ENCODE data around the gene NTRK2.

NTRK2 gene

DNA sequence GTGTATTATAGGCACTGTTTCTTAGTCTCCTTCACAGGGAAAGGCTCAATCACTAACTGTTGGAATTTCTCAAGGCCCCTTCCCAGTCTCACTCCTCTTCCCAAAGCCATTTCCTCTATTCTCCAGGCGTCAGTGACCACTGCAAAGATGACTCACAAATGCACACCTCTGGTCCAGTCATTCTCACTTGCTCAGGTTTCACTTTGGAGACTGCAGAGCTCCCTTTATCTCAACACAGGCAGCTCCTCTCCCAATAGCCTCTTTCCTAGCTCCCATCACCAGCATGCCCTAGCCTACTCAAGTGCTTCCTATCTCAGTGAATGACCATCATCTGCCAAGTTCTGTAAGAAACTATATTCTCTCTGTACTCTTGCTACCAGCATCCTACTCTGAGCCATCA, 323.6 kb downstream of the NTRK2 start:
- no peak for DNase-seq

DNA sequence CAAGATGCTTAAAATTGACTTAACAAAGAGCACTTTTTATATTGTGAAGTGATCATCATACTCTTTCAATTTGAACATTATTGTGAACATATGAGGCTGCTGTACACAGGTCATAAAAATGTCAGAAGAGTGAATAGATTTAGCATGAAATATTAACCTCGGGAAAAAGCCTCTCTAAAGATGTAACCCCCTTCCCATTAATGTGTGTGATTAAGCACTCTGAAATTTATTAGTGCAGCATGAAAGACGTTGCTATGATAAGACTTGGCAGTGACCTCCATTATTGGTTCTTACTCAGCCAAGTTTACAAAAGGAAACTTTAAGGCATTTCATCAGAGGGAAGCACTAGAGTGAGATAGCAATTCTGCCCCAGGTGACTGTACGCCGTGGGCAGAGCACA, 326.5 kb downstream of the NTRK2 start:
- no peak for DNase-seq

DNA sequence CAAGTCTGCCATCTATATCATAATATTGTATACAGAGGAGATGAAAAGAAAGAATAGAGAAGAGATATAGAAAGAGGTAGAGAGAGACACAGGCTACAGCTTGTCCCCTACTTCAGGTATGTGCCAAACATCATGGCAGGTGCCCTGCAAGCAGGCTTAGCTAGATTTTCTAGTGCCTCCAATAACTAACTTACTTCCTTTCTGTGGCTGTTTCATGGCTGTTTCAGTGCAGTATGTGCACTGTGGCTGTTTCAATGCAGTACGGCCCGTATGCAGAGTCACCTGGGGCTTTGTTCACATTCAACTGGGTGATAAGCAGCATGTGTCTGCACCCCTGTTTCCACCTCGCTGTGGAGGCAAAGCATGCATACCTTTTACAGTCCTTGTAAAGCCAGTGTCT, 327.2 kb downstream of the NTRK2 start:
- DNase-seq, result no peak

DNA sequence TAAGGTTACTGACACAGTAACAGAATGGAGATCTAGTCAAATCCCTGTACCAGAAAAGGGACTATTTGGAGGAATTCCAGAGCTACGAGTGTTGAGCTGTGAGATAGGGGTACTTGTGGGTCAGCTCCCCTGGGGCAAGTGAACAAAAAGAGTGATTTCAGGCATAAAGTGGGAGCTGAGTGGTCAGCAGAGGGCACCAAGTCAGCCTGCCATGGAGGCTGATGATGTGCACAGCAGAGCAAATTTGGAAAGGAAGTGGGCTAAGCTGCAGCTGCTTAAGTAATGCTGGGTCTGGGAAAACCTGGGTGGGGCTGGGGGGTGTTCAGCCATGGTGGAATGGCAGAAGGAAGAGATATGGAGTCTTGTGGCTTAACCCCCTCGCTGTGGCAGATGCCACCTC, 327.9 kb downstream of the NTRK2 start:
- no peak for DNase-seq

DNA sequence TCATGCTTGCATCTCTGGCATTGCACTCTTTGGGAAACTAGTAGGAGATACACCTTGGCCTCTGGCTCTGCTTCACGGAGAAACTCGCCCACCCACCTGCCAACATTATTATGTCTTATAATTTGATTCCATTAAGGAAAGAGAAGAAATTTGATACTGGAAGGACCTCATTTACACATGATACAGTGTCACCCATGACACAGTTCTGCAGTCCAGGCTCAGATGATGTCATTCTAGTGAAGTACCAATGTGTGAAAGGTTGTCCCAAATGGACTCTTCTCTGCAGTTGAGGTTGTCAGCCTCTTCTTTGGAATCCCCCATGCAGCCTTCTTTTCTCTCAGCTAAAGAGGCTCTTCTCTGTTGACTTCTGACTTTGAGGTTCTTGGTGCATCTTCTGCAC, 329.1 kb downstream of the NTRK2 start:
- no peak for DNase-seq

DNA sequence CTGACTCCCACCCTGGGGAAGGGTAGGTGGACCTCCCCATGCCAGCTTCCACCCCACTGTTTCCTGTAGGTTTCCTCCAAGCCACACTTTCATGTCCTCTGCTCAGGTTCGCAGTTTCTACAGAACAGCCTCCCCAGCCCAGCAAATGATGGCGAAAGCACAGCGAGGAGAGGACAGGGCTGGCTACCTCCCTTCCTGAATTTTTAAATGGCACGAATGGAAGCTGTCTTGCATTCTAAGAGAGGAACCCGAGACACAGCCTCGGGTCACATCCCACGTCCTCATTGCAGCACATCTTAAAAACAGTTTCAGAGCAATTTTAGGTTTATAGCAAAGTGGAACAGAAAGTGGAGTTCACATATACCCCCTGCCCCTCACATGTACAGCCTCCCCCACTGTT, 330.3 kb downstream of the NTRK2 start:
- DNase-seq, result no peak

DNA sequence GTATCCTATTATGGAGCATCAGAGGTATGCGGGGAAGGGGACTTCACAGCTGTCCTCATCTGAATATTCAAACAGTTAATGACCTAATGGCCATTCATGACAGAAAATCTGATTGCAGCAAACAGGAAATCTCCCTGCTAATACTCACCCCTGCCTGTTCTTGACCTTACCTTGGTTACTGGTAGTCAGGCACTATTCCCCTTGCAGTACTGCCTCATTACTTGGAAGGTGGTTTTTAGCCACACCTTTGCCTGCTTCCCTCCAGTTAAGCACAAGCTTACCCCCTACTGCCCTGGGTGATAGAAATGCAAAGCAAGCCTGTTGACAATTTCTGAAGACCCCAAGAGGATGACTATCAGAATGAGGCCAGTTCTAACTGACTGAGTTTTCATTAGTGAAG, 332.4 kb downstream of the NTRK2 start:
- no peak for DNase-seq

DNA sequence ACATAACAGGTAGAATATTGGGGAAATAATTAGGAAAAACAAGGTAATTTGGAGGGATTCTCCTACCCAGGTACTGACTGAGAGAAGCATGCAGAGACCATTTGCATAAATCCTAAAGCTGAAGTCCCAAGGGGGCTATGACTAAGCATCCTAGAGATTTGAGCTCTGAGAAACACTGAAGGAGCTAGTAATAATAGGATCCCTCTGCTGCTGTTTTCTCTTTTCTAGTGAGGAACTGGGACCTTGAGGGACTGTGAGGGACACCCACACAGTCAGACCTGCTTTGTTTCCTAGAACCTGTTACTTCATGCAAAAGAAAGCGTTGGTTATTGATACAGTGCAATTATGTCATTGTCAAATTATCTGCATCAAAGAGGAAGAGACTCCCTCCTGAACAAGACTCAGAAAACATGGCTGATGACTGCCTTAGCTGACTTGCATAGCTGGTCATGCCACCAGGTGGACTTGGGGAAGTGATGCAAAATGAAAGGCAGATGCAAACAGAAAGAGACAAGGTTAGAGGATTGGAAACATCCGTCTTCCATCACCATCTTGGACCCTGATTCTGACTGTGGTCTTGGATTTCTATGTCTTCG, 335.4 kb downstream of the NTRK2 start:
- DNase-seq, result no peak

DNA sequence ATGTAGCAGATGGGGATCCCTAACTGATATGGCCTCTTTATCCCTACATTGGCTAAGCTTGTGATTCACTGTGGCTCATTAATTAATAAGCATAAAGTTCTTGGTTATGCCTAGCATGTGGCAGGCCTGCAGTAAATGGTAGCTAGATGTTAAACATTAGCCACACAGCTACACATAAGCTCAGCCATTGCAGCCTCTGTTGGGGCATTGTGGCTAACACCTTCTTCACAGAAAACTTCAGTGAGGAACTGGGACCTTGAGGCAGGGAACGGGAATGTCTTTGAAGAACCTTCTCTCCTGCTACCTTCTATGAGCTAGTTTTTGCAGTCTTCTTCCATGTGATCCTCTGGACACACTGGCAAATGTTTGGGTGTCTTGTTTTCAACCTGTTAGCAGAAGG, 338.2 kb downstream of the NTRK2 start:
- DNase-seq, result no peak

DNA sequence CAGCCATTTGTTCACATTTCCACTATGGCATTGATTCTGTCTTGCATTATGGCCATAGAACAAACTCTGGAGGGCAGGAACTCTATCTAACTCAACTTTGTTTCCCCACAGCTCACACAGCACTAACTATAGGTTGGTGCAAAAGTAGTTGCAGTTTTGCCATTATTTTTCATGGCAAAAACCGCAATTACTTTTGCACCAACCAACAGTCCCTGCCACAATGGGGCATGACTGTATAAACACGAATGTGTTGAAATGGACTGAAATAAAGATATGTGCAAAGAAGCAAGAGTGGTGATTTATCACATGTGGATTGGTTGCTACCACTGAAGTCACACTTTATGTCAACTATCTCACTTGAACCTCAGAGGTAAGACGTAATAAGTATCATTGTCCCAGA, 338.7 kb downstream of the NTRK2 start:
- DNase-seq, result no peak

DNA sequence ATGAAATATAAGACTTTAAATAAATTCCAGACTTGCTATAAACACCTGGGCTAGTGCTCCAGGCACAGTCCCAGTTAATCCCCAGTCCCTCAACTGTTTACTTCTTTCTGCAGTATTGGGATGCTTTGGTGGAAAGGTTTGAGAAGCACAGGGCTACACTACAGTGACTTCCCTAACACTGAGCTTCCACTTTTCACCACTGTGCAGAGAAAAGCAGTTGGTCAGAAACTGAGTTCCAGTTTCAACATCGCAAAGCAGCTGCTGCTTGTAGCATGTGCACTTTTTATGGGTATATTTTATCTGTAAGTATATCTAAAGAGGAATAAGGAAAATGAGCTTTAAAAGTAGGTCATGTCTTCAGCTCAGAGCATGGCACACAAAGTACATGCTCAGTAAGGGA, 339.7 kb downstream of the NTRK2 start:
- DNase-seq, result peak; percentile 44

DNA sequence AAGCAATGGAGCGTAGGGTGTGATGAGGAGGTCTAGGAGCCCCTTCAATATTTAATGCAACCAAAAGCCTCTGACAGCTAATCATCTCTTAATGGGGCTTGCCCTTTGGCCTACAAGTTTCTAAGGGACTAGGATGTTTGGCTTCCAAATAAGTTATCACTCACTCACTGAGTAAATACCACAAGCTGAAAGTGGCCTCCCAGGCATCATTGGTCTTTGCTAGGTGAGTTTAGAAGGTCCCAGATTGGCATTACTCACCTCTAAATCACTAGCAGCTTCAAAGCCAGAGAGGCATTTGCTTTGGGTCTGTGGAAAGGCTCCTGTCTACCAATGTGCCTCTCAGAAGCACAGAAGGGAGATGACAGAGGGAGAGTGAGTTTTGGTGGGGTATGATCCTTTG, 344.2 kb downstream of the NTRK2 start:
- DNase-seq, result no peak

DNA sequence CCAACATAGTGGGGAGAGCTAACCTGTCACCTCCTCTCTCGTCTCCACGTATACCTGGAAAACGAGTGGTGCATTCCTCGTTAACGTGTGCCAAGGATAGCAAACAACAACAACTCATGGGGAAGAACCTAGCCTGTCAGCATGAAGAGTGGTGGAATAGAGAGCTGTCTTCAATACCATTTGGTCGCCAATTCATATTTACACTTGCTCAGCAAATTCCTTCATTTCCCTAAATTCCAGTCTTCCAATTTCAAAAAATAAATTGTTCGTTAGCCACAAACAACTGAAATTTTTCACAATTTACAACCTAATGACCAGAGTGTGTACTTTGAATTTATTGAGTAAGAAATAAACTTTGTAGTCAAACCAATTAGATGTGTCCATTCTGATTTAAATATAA, 344.8 kb downstream of the NTRK2 start:
- DNase-seq, result no peak

DNA sequence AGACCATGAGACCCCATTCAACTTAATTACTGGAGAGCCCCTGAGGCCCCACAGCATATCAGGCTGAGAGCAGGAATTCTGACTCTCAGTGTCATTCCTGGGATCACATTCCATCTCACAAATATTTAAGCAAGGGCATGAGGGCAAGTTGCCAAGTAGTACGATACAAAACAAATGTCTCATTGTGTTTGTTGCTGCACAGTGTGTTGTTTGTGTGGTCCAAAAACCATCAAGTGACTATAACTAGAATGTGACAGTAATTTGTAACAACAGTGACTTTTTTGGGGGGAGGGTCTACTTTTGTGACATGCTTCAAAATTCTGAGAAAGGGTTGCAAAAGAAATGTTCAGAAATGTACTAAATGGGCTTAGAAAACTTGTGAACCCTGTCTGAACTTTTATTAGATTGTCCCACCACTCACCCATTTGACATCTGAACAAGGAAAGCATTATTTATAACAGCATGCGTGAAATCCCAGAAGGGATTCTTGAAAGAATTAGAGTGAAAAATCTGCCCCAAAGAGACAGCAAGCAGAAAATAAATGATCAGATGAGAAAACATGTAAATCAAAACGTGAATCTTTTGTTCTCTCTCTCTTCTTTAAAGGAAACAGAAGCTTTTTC, 347.0 kb downstream of the NTRK2 start:
- DNase-seq, result no peak

DNA sequence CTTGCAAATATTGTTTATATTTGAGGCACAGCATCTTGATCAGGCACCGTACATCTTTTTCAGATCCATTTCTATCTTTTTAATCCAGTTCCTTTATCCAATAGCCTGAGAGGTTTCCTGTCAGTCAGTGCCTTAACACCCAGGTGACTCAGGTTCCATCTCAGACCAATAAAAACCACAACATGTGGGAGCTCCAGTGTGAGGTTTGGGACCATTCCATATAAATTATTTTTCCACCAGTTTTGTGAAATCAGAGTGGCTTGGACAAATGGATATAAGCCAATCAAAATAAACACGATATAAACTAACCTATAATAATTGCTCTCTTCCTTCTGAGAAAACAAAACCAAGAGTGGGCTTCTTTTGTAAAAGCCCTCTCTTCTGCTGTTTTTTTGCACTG, 351.3 kb downstream of the NTRK2 start:
- no peak for DNase-seq

DNA sequence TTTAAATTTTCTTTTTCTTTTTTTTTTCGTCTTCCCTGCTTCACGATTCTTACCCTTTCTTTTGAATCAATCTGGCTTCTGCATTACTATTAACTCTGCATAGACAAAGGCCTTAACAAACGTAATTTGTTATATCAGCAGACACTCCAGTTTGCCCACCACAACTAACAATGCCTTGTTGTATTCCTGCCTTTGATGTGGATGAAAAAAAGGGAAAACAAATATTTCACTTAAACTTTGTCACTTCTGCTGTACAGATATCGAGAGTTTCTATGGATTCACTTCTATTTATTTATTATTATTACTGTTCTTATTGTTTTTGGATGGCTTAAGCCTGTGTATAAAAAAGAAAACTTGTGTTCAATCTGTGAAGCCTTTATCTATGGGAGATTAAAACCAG, 352.2 kb downstream of the NTRK2 start:
- DNase-seq, result no peak

DNA sequence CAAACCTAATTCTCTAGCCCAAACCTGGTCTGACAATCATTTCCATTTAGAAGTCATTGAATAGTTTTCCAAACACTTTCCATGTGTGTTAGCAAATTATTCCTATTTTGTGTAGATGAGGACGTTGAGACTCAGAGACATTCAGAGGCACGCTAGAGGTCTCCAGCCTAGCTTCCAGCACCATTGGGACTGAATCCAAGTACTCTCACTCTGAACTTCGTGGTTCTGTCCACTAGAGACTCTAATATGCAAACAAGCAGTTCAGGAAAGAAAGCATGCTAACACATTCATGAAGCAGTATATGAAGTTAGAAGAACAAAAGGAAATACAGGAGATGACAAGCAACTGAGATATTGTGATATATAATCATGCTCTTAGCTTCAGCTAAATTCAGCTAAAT, 354.8 kb downstream of the NTRK2 start:
- no peak for DNase-seq

DNA sequence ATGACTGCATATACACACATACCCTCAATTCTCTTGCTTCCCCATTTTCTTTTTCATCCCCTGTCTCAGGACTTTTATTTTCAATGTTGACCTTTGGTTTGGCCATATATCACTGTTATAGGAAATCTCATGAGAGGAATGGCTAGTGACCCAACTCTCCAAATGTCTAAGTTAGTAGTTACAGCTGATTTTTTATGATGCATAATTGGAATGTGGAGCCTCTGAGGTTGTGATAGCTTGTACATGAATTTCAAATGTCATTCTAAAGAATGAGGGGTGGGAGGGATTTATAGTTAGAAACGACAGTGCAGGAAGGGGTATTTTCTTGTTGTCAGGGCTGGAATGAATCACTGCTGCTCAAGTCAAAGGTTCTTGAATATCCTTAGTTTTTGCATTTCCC, 356.1 kb downstream of the NTRK2 start:
- no peak for DNase-seq

DNA sequence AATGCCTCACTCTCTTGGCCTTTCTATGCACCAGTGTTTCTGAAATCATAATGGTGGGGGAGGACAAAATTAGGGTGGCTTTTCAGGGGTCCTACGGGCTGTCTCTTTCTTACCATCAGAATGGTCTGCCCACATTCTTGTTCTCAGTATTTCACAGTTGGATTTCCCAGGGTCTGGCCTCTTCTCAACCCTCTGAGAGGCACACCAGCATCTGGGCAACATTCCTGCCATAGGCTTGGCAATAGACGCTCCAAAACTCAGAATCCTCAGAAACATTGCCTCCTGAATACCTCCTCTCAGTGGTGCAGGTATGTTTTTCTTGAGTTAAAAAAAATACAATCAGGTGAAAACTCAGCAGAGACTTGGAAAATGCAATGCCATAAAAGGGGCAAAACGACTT, 358.3 kb downstream of the NTRK2 start:
- DNase-seq, result no peak

DNA sequence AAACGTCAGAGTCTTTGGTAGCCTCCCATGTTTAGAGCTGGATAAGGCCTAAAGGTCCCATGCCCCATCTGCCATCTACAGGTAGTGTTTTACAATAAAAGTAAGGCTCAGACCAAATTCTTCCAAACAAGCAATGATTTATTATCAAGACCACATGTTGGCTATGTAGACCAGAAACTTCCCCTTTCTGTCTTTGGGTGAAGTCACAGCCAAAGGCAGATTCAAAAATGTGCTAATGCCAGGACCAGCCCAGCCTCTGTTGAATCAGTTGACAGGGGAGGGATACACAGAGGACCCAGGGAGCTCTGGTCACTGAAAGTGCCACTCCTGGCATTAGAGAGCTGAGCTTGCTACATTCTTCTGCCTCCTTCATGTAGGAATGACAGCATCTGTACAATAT, 360.8 kb downstream of the NTRK2 start:
- DNase-seq, result peak; percentile 67

DNA sequence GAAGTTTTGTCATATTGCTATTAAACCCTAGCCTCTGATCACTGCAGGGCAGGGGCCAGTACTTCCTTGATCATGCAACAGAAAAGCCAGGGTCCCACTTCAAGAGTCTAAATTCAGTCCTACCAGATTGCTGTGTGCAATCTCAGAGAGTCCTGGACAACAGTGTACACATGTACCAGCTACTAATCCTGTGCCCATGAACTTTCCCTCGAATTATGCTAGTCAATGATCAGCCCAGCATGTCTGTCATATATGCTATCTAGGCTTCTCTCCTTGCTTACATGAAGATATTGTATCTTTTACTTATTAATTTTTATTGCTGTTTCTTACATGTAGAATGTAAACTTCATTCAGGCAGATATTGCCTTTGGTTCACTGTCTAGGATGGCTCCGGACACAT, 367.0 kb downstream of the NTRK2 start:
- DNase-seq, result no peak

DNA sequence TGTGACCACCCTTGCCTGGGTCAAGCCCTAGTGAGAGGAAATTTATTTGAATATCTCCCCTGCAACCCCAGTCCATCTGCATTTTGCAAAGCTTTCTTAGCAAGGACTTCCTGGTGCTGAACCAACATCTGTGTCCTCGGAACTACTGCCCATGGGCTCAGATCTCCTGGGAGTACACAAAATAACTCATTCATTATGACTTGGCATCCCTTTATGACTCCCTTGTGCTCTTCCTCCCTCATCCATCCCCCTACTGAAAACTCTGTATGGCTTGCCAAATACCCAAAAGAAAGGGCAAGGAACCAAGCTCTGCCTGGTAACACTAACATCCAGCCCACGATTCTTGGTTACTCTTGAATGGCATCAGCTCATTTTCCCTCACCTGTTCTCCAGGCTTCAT, 368.5 kb downstream of the NTRK2 start:
- DNase-seq, result no peak

DNA sequence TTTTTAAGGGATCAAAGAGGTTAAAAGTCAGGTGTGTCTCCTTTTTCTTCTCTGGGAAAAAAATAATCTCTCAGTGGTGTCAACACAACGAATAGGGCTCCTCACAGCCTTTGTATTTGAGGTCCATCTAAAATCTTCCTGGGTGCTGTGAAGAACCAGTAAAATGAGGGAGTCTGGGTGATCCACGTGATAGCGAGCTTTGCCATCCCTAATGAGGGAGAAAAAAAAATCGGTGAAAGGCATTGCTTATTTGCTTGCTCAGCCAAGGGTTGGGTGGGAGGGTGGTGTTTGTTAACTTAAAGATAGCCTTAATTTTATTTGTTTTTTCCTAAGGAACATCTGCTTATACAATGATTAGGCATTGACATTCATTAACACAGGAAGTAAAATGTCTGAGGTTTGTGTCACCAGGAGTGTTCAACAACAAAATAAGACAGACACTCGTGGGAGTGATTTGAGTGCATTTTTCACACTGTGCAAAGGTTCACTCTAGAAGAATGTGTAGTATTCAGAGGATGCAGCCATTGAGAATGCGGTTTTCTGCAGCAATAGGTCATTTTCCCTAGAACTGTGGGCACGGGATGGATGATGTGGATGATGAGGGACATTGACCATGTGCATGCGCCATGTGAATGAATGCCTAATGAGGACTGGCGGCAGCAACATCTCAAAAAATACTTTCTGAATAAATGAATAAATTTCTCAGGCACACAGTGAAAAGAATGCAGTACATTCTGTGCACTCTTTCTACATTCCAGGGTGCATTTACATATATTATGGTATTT, 369.5 kb downstream of the NTRK2 start:
- no peak for DNase-seq

DNA sequence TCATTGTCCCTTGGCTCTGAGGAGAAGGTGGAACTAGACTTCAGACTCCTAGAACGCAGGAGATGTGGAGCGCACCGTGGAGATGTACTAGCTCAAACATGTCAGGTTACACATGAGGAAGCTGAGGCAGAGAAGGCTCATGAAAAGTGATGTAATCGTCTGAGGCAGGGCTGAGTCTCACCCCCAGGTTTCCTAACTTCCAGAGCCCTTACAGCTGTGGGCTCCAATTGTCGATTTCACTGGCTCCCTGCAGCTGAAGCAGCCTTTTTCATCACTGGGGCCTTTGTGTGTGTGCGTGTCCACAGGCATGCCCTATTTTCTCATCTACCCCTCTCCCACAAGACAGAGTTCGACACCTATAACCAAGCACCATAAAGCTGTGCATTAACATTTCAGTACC, 370.6 kb downstream of the NTRK2 start:
- no peak for DNase-seq

Measured in MV-4-11 (cell line).